CD4-positive, alpha-beta T cell treated with Interleukin-17A for 1 hour (primary cell): ENCODE data around the gene FMNL2.
"Not testable (repeated sequence)": the region's sequence is repeated elsewhere in the genome, so short reads cannot be mapped to it uniquely, and the experiment has no call there.

Experiments used
- DNase-seq: peaks from one replicate; pipeline ENCODE4 v3.0.0-alpha.2; 2020

FMNL2 gene

DNA sequence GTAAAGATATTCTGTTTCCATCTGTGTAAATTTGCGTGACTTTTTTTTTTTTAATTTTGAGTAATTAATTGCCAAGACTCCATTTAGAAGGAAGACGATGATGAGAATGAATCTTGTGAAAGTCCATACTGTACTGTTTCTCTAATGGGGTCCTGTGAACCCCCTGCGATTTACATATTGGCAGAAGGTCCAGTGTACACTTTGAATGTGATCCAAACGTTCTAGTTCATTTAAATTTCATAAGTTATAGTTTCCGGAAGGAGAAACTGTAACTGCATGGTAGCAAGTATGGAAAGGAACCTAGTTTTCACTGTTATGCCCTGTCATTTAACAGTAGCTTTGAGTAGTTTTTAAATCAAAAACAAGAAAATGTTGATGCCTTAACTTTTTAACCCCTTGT is 166.7 kb downstream of the FMNL2 start:
- DNase-seq: no peak

DNA sequence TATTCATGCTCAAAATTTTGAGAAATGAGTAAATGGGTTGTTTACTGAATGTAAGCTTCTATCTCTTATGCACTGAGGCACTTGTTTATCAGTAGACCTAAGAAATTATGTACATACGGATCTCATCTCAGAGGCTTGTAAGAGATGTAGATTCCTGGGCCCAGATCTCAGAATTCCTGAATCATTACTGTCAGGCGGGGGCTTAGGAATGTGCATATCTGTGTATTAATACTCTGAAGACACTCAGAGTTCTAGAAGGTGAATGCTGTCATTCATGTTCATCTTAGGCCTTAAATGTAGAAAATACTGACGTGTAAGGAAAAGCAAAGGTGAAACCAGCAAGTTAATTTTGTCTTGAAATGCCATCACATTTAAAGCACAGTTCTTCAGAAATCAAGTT is 169.6 kb downstream of the FMNL2 start:
- DNase-seq: no peak

DNA sequence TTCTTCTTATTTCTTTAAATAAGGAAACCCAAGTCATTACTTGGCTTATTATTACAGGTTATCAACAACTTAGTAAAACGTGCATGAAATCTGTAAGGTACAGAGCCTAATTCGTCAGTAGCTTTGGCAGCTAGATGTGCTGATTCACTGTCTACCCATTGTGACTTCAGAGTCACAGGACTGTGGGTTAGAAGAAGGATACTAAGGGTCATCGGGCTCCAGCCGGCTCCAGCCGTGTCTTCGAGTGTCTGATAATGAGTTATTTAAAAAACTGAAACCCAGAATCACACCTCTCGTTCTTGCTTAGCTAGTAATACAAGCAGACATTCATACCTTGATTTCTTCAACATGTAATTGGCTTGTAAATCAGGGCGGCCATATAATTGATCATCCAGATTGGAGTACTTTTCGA is 170.5 kb downstream of the FMNL2 start:
- DNase-seq: no peak

DNA sequence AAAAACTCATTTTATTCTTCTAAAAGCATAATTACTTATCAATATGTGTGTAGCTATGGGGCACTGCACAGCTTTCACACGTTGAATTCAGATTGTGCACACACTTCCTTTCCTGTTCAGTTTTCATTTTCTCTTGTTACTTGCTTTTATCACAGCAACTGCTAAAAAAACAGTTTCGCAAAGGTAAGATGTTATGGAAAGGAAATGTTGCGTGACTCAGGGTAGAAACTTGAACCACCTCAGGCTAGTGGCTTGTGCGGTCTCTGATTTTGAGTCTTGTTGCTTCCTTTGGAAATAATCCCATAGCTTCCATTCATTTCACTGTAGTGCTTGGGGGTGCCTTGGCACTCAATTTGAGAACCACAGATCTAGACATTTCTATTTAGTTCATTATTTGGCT is 171.9 kb downstream of the FMNL2 start:
- no peak for DNase-seq

DNA sequence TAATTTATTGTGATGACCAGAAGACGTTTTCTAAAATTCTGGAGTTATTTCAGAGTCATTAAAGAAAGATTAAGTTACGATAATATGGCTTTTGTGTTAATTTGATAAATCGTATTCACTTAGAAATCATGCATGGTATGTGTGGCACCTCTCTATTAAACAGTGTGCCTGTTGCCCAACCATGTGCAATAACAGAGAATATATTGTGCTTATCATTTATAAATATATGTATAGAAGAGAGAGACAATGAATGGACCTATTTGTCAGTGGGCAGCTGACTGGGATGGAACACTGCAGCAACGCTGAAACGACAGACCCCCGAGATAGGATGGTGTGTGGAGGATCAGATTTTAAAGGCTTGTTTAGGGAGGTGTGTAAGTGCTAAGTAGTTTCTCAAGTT is 172.9 kb downstream of the FMNL2 start:
- no peak for DNase-seq

DNA sequence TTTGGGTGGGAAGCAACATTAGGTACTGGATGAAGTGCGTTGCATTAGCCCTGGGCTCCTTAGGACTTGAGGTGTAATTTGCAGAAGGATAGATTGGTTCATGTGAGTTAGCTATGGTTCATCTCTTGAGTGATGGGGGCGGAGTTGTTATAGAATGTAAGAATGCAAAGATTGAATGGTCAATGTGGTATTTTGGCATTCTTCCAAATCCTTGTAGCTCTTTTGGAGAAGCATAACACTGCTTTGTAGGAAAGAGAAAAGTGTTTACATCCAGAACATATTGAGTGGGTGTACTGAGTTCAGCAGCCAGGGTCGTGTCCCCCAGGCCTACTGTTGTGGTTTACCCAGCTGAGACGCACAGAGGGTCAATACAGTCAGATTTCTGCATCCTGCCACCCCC is 173.5 kb downstream of the FMNL2 start:
- no peak for DNase-seq

DNA sequence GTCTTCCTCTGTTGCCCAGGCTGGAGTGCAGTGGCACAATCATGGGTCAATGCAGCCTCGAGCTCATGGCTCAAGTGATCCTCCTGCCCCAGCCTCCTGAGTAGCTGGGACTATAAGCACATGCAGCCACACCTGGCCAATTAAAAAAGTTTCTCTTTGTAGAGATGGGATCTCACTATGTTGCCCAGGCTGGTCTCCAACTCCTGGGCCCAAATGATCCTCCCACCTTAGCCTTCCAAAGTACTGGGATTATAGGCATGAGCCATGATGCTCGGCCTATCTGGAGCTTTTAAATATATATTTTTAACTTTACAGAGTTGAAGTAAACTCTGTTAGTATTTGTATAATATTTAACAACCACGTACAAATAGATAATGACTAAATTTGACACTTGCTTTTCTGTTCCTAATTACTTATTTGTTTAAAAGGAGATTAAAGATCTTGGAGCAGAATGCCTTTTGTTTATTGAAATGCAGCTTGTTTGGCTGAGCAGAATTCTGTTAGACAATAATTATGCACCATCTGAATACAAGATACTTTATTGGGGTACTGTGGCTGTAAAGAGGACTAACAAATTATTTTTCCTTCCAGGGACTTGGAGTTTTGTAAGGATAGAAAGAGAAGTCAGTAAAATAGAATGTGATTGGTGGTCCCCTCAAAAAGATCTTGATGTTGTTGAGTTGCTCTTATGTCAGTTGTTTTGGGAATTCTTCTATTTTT is 175.0 kb downstream of the FMNL2 start:
- no peak for DNase-seq

DNA sequence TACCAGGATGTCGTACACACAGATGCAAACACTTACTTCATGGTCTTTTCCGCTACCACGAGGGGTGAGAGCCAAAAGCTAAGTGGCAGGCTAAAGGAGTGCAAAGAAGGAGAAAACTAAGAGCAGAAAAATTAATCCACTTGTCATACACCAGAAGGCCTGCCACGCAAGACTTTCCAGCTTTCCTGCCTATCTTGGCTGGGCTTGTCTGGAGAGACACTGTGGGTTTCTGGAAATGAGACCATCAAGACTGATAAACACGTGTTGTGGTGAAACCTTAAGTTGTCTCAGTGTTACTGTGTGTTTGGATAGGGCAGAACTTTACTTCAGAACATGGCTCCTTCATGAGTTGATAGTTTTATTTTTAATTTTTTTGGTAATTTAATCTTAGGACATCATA is 175.6 kb downstream of the FMNL2 start:
- no peak for DNase-seq

DNA sequence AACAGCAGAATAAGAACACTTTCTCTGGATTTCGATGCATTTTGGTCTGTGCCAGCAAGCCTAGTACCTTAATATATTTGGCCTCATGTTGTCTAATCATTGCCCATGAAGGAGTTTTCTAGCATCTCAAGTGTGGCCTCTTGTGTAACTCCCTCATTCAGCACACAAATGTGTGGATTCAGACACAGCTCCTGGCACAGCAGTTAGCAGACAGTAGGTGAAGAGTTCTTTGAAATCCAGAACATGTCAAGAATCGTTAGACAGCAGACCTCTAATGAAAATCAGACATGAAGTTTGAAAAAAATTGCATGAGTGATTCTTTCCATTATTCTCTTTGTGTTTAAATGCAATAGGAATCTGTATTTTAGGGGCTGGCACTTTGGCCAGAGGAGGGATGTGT is 177.0 kb downstream of the FMNL2 start:
- no peak for DNase-seq

DNA sequence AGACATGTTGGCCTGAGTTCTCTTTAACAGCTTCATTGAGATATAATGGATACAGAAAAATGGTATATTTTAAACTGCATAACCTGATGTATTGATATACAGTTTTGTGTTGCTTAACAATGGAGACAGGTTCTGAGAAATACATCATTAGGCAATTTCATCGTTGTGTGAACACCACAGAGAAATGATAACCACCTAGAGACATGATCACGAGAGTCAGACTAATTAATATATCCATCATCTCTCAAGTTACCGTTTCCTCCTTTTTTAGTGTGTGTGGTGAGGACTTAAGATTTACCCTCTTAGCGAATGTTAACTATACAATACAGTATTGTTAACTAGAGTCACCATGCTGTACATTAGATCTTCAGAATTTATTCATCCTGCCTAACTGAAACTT is 178.1 kb downstream of the FMNL2 start:
- DNase-seq: no peak

DNA sequence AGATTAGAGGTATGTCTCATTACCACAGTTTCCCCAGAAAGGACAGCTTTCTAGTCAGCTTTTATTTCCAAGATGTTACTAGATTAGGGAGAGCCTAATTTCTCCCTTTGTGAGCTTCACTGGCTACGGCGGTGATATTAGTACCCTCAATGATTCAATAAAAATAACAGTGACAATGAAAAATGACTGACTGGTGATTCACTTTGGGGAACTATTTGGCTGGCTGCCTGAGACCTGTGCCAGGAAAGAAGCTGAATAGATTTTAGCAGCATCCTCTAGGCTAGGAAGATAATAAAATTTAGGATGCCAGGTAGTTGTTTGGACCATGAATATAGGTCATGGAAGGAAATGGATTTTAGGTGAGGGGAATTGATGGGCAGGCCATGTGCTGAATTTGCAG is 178.7 kb downstream of the FMNL2 start:
- no peak for DNase-seq

DNA sequence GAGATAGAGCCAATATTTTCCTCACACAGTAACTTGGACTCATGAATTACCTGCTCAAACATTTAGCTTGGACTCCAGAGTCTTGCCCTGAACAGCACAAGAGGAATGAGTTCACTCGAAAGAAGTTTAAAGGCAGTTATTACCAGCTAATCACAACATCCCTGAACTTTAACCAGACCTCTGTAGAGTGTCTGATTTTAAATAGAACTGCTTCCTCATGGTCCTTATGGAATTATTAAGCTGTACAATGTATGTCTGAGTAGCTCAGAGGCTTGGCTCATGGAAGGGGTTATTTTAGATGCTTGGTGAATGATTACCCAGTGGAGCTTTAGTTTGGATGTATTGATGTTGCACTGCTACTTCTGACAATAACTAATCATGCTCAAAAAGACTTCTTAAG is 183.1 kb downstream of the FMNL2 start:
- no peak for DNase-seq

DNA sequence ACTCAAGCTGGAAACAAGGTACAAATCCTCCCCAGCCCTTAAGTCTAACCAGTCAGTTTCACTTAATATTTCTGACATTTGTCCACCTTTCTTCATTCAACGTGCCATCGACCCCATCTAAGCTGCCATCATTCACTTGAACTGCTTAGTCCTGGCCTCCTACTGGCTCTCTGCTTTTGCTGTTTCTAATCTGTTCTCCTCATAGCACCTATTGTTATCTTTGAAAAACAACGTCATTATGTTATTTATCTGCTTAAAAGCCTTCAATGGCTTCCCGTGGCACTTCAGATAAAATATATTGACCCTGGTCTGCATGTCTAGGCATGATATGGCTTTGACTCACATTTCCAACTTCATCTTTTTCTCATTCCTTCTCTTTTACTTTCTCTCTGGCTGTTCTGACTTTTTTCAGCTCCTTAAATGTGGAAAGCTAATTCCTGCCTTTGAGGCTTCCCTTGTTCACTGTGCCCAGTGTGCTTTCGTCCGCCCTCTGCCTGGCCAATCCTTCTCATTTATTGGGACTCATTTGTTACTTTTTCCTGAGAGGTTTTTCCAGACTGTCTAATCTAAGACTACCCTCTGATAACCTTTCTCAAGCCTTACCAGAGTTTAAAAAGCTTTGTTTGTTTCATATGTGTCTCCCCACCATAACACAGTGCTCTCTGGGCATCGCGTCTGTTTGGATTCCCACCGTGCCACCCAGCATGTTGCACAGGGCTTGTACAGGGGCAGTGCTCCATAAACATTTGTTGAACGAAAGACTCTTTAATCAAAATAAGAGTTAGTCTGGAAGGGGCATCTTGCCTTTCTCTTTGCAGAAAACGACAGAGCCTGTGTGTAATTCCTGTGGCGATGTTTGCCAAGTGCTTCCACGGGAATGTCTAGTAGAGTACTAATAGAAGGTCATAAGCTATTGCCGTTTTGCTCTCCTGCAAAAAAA is 183.9 kb downstream of the FMNL2 start:
- no peak for DNase-seq

DNA sequence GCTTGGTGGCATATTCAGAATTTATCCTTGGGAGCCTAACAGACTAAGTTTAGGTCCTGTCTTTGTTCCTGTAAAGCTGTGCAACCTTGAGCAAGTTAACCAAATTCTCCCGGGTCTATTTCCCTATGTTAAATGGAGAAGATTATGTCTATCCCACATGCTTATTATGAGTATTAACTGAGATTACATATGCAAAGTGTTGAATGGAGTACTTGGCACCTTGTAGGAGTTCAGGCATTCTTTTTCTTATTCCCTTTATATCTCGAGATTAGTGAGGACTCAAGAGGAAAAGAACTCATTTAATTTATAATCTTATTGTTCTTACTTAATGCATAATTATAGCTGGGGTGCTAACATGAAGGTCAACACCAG is 184.6 kb downstream of the FMNL2 start:
- DNase-seq: no peak

DNA sequence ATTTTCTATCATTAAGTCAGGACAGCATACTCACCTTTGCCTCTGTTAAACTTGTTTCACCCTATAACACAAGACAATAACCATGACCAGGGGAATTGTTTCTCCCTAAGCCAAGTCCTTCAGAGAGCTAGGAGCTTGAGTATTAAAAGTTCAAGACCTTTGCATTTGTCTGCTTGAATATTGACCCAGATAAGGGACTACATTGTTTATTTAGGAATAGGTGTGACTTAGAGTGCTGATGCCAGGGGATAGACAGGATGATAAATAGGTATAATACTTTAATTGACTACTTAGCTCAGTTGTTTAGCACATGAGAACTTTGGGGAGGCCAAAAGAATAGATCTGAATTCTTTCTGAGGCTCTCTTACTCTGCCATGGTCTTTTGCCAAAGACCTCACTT is 185.8 kb downstream of the FMNL2 start:
- no peak for DNase-seq

DNA sequence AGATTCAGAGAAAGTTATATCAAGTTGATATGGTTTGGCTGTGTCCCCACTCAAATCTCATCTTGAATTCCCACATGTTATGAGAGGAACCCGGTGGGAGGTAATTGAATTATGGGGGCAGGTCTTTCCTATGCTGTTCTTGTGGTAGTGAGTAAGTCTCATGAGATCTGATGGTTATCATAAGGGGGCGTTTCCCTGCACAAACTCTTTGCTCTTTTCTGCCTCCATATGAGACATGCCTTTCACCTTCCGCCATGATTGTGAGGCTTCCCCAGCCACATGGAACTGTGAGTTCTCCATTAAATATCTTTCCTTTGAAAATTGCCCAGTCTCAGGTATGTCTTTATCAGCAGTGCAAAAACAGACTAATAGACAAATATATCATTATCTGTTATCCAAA is 187.5 kb downstream of the FMNL2 start:
- not testable (repeated sequence) for DNase-seq

DNA sequence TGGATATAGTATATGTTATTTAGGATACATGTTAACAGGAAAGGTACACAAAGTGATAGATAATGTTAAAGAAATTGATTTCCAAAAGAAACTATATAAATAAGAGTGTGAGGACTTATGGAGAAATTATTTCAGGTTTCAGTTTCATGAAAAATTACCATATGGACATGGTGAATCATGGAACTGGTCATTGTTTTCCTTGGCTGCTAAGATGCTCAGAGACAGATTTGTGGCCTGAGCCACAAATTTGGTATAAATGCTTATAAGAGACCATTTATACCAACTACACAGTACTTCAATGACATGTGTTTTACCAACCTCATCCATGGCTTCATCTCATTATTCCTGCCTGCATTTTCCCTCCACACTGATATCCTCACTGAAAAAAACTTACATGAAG is 188.1 kb downstream of the FMNL2 start:
- no peak for DNase-seq

DNA sequence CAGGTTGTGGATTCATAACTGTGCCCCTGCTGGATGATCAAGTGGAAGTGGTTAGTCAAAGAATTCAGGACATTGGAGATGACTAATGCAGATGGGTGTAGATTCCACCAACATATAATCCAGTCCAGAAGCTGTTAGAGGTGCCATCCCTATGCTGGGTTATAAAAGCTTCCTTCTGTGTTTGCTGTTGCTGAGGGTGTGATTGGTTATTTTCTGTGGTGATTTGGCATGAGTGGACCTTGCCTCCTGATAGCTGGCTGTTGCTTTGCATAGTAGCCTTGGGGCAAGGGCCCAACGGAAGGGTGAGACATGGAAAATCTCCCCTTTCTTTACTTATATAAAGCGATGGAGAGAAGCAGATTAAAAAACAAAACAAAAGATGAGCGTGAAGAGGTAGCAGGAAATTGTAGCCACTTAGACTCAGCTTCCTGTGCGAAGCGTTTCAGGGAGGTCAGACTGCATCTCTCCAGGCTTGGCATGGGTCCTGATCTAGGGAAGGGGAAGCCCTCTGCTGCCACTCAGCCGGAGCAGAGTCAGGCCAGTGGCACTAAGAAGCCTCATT is 190.4 kb downstream of the FMNL2 start:
- DNase-seq: no peak

DNA sequence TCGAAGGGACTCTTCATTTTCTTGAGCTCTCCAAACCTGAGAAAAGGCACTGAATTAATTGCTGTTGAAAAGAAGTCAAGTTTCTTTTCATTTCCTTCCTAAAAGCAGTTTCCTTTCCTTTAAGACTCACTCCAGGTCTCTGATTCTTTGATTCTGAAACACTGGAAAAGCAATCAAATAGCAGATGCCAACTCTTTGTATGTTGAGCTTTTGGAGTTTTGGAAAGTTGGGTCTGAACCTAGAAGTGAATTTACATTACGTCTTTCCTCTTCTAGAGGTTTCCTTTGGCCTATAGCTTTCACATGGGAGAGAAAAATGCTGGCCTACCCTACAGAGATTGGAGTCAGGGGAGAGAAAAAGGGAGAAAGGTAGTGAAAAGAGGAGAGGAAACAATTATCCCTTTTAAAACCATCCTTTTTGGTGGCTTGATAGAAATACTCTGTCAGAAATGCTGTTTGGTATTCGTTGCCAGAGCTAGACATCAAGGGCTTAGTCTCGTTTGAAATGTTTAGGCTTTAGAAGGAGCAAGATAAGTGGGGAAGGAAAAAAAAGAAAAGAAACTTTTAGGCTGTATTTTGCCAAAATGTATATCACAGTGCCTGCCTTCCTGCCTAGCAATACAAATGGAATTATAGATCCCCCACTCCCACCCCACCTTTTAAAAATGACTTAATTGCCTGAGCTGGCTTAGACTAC is 194.6 kb downstream of the FMNL2 start:
- DNase-seq: no peak

DNA sequence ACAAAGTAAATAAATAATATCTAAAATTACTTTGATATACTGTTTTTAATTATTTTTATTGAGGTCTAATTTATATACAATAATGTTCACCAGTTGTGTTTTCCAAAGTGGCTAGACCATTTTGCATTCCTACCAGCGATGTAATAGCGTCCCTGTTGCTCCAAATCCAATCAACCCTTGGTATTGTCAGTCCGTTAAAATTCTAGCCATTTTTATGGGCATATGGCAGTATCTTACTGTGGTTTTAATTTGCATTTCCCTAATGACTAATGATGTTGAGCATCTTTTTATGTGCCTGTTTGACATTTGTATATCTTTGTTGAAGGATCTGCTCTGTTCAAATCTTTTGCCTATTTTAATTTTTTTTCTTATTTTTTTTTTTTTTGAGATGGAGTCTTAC is 197.3 kb downstream of the FMNL2 start:
- DNase-seq: no peak

DNA sequence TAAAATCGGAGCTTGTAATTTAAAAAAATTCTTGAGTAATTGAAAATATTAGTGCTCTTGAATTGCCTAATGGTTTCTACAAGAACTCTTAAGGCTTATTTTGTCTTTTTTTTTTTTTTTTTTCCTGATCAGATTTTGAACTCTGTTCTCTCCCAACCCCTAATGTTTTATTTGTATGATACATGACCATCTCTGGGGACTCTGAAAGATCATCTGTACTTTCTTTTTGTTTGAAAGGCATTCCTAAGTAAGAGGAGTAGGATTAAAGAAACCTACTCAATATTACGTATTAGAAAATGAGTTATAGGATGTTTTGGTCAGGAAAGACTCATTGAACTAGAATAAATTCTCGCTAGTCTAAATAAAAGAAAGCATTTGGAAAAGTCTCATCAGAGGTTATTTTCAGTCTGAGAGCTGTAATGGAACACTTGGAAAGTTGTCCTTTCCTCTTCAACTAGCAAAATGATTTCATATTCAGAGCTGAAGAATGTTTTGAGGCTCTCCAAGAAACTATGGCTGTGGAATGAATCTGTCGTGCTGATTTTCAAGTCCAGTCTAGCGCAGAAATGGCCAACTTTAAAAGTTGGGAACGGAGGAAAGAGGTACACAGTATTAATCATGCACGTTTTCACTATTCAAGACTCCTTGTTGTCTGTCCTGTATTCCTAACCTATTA is 199.6 kb downstream of the FMNL2 start:
- no peak for DNase-seq

DNA sequence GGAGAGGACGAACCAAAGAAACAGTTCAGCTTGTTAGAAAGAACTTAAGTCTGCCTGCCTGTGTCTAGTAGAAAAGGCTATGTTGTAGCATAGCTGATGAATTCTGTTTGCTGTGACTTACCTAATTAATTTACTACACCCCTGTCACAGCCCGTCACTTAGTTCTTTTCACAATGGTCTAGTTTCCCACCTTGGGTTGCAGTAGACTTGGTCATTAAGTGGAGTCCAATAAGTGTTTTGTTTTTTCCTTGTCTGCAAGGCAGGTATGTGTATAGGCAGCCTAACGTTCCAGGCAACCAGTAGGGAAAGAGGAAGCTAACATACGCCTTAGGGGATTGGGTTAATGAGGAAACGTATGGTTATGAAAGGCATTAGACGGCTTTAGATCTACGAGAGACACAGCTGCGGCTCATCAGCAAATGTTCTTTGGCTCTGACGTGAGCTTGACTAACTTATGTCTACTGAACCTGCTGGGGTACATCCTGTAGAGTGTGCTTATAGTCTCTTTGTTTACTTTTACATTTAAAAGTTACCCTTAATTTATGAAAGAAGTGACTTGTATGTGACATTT is 202.2 kb downstream of the FMNL2 start:
- no peak for DNase-seq

DNA sequence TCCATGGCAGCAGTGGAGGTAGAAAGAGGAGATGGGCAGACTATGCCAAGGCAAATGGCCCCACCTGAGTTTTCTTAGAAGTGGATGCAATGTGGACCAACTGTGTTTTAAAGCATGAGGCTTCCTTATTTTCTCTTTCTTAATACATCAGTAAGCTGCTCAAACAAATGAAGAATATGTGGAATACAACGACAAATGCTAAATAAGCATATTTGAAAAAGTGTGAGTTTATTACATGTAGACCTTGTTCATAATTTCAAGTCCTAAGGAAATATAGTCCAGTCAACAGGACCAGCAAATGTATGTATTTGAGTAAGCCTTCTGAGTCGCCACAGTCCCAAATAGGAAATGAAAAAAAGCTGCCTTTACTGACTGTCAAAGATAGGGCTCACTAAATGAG is 204.4 kb downstream of the FMNL2 start:
- no peak for DNase-seq
